H9 (cell line): Measurements from ENCODE around the gene NEBL. TPM values are rescaled to one million over a fixed set of nuclear protein-coding genes. Genes with fewer than 3 reads are reported as not detected.

ENCODE experiments used
- DNase-seq: peaks from one replicate; pipeline ENCODE4 v3.0.0-alpha.2; 2017
- H2AFZ ChIP-seq: one replicate; pipeline ENCODE4 v1.6.1; 2013; ENCODE audit warnings: mild to moderate bottlenecking, low read length, control low read depth, moderate library complexity
- H2AK5ac ChIP-seq: 2 replicates; pipeline ENCODE4 v1.6.1; 2013; ENCODE audit warnings: low read length, control low read depth, mixed read lengths; ENCODE audit not compliant: insufficient read length
- H2BK120ac ChIP-seq: one replicate; pipeline ENCODE4 v1.6.1; 2013; ENCODE audit warnings: low read depth, mild to moderate bottlenecking, low read length, control low read depth, inconsistent platforms; ENCODE audit not compliant: poor library complexity, severe bottlenecking
- H2BK12ac ChIP-seq: 2 replicates; pipeline ENCODE4 v1.6.1; 2013; ENCODE audit warnings: low read length, control low read depth, mixed read lengths, low read depth; ENCODE audit not compliant: insufficient read length
- H2BK15ac ChIP-seq: 2 replicates; pipeline ENCODE4 v1.6.1; 2013; ENCODE audit warnings: low read depth, low read length, control low read depth
- H2BK20ac ChIP-seq: one replicate; pipeline ENCODE4 v1.6.1; 2013; ENCODE audit warnings: low read depth, mild to moderate bottlenecking, low read length, control low read depth, inconsistent platforms; ENCODE audit not compliant: poor library complexity, severe bottlenecking
- H2BK5ac ChIP-seq: 2 replicates; pipeline ENCODE4 v1.6.1; 2013; ENCODE audit warnings: low read length, control low read depth, mixed read lengths; ENCODE audit not compliant: insufficient read length
- H3K14ac ChIP-seq: 2 replicates; pipeline ENCODE4 v1.6.1; 2013; ENCODE audit warnings: low read length, control low read depth; ENCODE audit not compliant: insufficient read depth
- H3K18ac ChIP-seq: 2 replicates; pipeline ENCODE4 v1.6.1; 2013; ENCODE audit warnings: low read depth, mild to moderate bottlenecking, mixed read lengths, low read length, control low read depth; ENCODE audit not compliant: insufficient read length
- H3K23ac ChIP-seq: 2 replicates; pipeline ENCODE4 v1.6.1; 2013; ENCODE audit warnings: low read length, control low read depth, mixed read lengths, low read depth; ENCODE audit not compliant: insufficient read length
- H3K23me2 ChIP-seq: 2 replicates; pipeline ENCODE4 v1.6.1; 2013; ENCODE audit warnings: low read depth, mild to moderate bottlenecking, mixed read lengths, low read length, control low read depth; ENCODE audit not compliant: insufficient read length, poor library complexity, severe bottlenecking
- H3K27ac ChIP-seq: 2 replicates; pipeline ENCODE4 v1.5.1; 2013; ENCODE audit warnings: low read length, control low read depth, mixed read lengths, low read depth; ENCODE audit not compliant: insufficient read length
- H3K27me3 ChIP-seq: 2 replicates; pipeline ENCODE4 v1.6.1; 2013; ENCODE audit warnings: low read length, control low read depth, inconsistent platforms; ENCODE audit not compliant: insufficient read depth
- H3K4ac ChIP-seq: 2 replicates; pipeline ENCODE4 v1.6.1; 2013; ENCODE audit warnings: low read depth, mild to moderate bottlenecking, control low read depth, inconsistent platforms, low read length, moderate library complexity
- H3K4me1 ChIP-seq: 2 replicates; pipeline ENCODE4 v1.6.1; 2013; ENCODE audit warnings: low read length, control low read depth, inconsistent platforms; ENCODE audit not compliant: insufficient read depth
- H3K4me2 ChIP-seq: 2 replicates; pipeline ENCODE4 v1.6.1; 2013; ENCODE audit warnings: low read length, control low read depth, mixed read lengths; ENCODE audit not compliant: insufficient read length, insufficient read depth
- H3K56ac ChIP-seq: 2 replicates; pipeline ENCODE4 v1.6.1; 2013; ENCODE audit warnings: low read depth, mild to moderate bottlenecking, mixed read lengths, low read length, control low read depth; ENCODE audit not compliant: insufficient read length
- H3K79me1 ChIP-seq: 2 replicates; pipeline ENCODE4 v1.6.1; 2013; ENCODE audit warnings: low read depth, mild to moderate bottlenecking, moderate library complexity, low read length, control low read depth, inconsistent platforms; ENCODE audit not compliant: insufficient read depth, poor library complexity, severe bottlenecking
- H3K79me2 ChIP-seq: 2 replicates; pipeline ENCODE4 v1.6.1; 2013; ENCODE audit warnings: low read length, control low read depth, inconsistent platforms; ENCODE audit not compliant: insufficient read depth
- H3K9ac ChIP-seq: 2 replicates; pipeline ENCODE4 v1.6.1; 2013; ENCODE audit warnings: low read length, control low read depth, mixed read lengths; ENCODE audit not compliant: insufficient read length; ENCODE audit errors: extremely low read depth
- H3K9me3 ChIP-seq: one replicate; pipeline ENCODE4 v1.6.1; 2013; ENCODE audit warnings: low read depth, low read length, inconsistent platforms; ENCODE audit not compliant: control insufficient read depth
- H3T11ph ChIP-seq: one replicate; pipeline ENCODE4 v1.6.1; 2013; ENCODE audit warnings: mild to moderate bottlenecking, low read length, control low read depth, inconsistent platforms
- H4K20me1 ChIP-seq: one replicate; pipeline ENCODE4 v1.6.1; 2013; ENCODE audit not compliant: control insufficient read depth, insufficient read length, insufficient read depth
- H4K5ac ChIP-seq: 2 replicates; pipeline ENCODE4 v1.6.1; 2013; ENCODE audit warnings: low read depth, mild to moderate bottlenecking, mixed read lengths, low read length, control low read depth; ENCODE audit not compliant: insufficient read length
- H4K8ac ChIP-seq: replicated peaks from 2 replicates; pipeline ENCODE4 v1.6.1; 2013; ENCODE audit warnings: low read length, control low read depth, mixed read lengths, low read depth; ENCODE audit not compliant: insufficient read length
- H4K91ac ChIP-seq: 2 replicates; pipeline ENCODE4 v1.6.1; 2013; ENCODE audit warnings: low read depth, mild to moderate bottlenecking, moderate library complexity, mixed read lengths, low read length, control low read depth; ENCODE audit not compliant: insufficient read length
- H3K27ac Mint-ChIP-seq, 3 experiments: 2 replicates in 2 of 3; 3 replicates in 1 of 3; pipeline ENCODE4 v1.8.0; 2020 to 2021; ENCODE audit warnings: mixed read lengths in 3 of 3, mild to moderate bottlenecking in 1 of 3, moderate library complexity in 1 of 3
- H3K27me3 Mint-ChIP-seq: 2 replicates; pipeline ENCODE4 v1.8.0; 2021; ENCODE audit warnings: low read depth, mild to moderate bottlenecking, moderate library complexity, mixed read lengths
- H3K36me3 Mint-ChIP-seq, 3 experiments: 2 replicates in 2 of 3; 3 replicates in 1 of 3; pipeline ENCODE4 v1.8.0; 2020 to 2021; ENCODE audit warnings: low read depth in 3 of 3, mixed read lengths in 3 of 3; ENCODE audit not compliant: insufficient read depth in 1 of 3
- H3K4me1 Mint-ChIP-seq, 2 experiments: 2 replicates each; pipeline ENCODE4 v1.8.0; 2020; ENCODE audit warnings: mixed read lengths in 2 of 2
- H3K4me3 Mint-ChIP-seq, 2 experiments: 2 replicates in 1 of 2; 3 replicates in 1 of 2; pipeline ENCODE4 v1.8.0; 2020 to 2021; ENCODE audit warnings: mild to moderate bottlenecking in 2 of 2, mixed read lengths in 2 of 2, moderate library complexity in 1 of 2
- H3K9me3 Mint-ChIP-seq, 2 experiments: 2 replicates in 1 of 2; 3 replicates in 1 of 2; pipeline ENCODE4 v1.8.0; 2020; ENCODE audit warnings: mild to moderate bottlenecking in 2 of 2, mixed read lengths in 2 of 2, moderate library complexity in 1 of 2
- WGBS: extraction: QIAGEN DNeasy Blood & Tissue Kit; methylation state at CpG from one replicate; pipeline ENCODE4 v1.1.7; 2013; ENCODE audit warnings: missing lambda C conversion rate, low lambda C conversion rate, mixed read lengths; ENCODE audit not compliant: insufficient read length; ENCODE audit errors: extremely low coverage; 5-methylcytosine and 5-hydroxymethylcytosine counted together
- total RNA-seq: library from RNA; stranded (reverse); gene quantifications from 2 replicates; pipeline ENCODE4 v1.2.1, GENCODE V29; 2021
- TF ChIP-seq, protein P1 (sequence below): fragments of 200-600 bp; sonication (generic); conservative IDR thresholded peaks from 3 replicates; pipeline ENCODE4 v1.8.0; 2021; ENCODE audit warnings: antibody characterized with exemption, mild to moderate bottlenecking

NEBL gene
- total RNA-seq, 1 experiment from 2014 or later, result 20.9 TPM

DNA sequence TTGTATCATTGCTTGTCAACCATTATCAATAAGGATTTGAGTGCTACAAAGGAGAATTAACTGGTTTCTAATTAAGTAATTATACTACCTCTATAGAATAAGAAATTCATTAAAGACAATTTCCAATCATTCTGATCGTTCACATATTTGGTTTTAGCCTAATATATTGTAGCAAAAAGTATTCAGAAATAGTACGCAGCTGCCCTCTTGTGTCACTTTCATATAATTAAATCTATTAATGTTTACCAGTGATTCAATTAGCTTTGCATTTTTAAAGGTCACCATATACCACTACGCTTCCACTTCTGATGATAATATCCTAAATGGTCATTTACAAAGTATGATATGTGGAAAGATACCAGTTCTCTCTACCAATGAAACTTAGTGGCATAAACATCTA lies 128.3 kb downstream of the NEBL start:
- H3K79me2 ChIP-seq, result no peaks in the 10 kb centered on the region
- no peak overlapping the region for H2AK5ac ChIP-seq
- H3K14ac ChIP-seq, result no peak overlapping the region
- H2AFZ ChIP-seq, result no peak overlapping the region
- H3K27me3 Mint-ChIP-seq, result no peaks in the 10 kb centered on the region
- no peaks in the 10 kb centered on the region for H3K36me3 Mint-ChIP-seq
- DNase-seq, result no peak
- no peak overlapping the region for H2BK15ac ChIP-seq
- WGBS, result no CpG with 5 or more reads among the region's 3 CpGs
- H3K4me2 ChIP-seq, result no peak overlapping the region
- TF ChIP-seq, protein P1, sequence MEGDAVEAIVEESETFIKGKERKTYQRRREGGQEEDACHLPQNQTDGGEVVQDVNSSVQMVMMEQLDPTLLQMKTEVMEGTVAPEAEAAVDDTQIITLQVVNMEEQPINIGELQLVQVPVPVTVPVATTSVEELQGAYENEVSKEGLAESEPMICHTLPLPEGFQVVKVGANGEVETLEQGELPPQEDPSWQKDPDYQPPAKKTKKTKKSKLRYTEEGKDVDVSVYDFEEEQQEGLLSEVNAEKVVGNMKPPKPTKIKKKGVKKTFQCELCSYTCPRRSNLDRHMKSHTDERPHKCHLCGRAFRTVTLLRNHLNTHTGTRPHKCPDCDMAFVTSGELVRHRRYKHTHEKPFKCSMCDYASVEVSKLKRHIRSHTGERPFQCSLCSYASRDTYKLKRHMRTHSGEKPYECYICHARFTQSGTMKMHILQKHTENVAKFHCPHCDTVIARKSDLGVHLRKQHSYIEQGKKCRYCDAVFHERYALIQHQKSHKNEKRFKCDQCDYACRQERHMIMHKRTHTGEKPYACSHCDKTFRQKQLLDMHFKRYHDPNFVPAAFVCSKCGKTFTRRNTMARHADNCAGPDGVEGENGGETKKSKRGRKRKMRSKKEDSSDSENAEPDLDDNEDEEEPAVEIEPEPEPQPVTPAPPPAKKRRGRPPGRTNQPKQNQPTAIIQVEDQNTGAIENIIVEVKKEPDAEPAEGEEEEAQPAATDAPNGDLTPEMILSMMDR, result peak; percentile 70
- H3K27me3 ChIP-seq, result no peaks in the 10 kb centered on the region
- H3K27ac ChIP-seq, result no peak overlapping the region
- no peak overlapping the region for H2BK20ac ChIP-seq
- no peaks in the 10 kb centered on the region for H3K23me2 ChIP-seq
- no peak overlapping the region for H3K27ac Mint-ChIP-seq
- no peak overlapping the region for H3K18ac ChIP-seq
- no peak overlapping the region for H3K23ac ChIP-seq
- H2BK5ac ChIP-seq, result no peak overlapping the region
- no peak overlapping the region for H3T11ph ChIP-seq
- no peak overlapping the region for H2BK120ac ChIP-seq
- no peaks in the 10 kb centered on the region for H3K9me3 Mint-ChIP-seq
- no peak overlapping the region for H3K56ac ChIP-seq
- no peaks in the 10 kb centered on the region for H3K79me1 ChIP-seq
- H3K9ac ChIP-seq, result no peak overlapping the region
- no peak overlapping the region for H4K91ac ChIP-seq
- H3K4me1 ChIP-seq, result no peaks in the 10 kb centered on the region
- H4K5ac ChIP-seq, result no peak overlapping the region
- H3K4me1 Mint-ChIP-seq, result peaks cover 0 to 5% of the 10 kb centered on the region in 2 experiments; a peak in 1 of 4 replicates
- H3K4me3 Mint-ChIP-seq, result no peak overlapping the region
- no peaks in the 10 kb centered on the region for H4K20me1 ChIP-seq
- no peak overlapping the region for H3K4ac ChIP-seq
- H3K9me3 ChIP-seq, result no peaks in the 10 kb centered on the region
- no peak overlapping the region for H2BK12ac ChIP-seq
- no peak overlapping the region for H4K8ac ChIP-seq
